Measurements from ENCODE around the gene GLCCI1. TPM values are rescaled to one million over a fixed set of nuclear protein-coding genes. Genes with fewer than 3 reads are reported as not detected.

Gene GLCCI1
- total RNA-seq, 1 experiment from 2014 or later = 4.1 TPM

- DNase-seq (ENCODE audit: low read depth) = no peak
Observed at GRCh38 chr7:8130663-8131062, 162.1 kb downstream of the GLCCI1 start.

DNA sequence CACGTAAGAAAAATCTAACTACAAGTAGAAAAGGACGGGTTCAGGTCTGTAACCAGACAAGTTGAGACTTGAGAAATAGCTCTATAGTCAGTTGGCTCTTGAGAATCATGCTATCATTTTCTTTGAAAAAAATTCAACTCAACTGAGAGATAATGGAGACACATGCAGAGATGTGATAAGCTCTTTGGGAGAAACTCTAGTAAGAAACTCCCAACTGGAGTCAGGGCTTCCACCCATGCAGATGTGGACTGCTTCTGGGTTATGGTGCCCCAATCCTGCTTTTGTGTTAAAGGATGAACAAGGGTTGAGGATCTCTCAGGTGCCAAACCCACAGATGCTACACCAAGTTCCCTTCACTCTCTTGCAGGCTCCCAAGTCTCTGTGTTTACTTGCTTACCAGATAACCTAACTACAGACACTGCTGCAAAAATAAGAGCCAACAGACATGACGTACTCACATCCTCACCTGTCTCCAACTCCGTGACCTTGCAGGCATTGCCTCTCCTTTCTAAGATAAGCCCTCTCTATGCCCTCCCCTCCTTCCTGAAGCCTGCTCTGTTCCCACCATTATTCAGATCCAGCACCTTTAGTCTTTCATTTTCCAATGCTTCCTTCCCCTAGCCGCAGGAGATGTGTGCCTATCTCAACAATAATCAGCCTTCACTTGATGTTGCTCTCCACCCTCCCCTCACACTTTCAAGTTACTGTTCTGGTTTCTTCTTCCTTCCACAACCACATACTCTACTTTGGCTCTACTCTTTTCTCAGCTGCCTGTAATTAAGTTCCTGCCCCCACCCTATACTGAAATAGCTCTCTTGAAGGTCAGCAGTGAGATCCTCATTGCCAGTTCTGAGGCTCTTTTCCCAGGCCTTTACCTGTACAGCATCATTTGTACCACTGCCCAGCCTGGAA lies 163.4 kb downstream of the GLCCI1 start:
- no peak for DNase-seq (ENCODE audit: low read depth)

DNA sequence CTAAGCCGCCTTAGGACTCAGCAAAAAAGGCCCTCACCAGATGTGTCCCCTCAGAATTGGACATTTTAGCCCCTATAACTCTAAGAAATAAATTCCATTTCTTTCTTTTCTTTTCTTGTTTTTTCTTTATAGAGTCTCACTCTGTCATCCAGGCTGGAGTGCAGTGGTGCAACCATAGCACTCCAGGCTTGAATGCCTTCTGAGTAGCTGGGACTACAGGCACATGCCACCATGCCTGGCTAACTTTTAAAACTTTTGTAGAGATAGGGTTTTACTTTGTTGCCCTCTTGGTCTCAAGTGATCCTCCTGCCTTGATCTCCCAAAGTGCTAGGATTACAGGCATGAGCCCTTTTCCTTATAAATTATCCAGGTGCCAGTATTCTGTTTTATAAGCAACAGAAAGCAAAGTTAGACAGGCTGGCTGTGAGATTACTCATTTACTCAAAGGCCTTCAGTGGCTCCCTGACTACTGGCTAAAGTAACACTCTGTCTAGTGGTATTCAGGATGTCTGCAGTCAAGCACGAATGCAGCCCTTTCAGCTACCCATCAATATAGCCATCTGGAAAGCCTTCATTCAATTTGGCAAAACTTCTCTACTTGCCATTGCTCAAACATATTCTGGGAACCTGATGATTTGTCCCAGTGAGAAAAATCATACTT lies 164.7 kb downstream of the GLCCI1 start:
- no peak for DNase-seq (ENCODE audit: low read depth)

DNA sequence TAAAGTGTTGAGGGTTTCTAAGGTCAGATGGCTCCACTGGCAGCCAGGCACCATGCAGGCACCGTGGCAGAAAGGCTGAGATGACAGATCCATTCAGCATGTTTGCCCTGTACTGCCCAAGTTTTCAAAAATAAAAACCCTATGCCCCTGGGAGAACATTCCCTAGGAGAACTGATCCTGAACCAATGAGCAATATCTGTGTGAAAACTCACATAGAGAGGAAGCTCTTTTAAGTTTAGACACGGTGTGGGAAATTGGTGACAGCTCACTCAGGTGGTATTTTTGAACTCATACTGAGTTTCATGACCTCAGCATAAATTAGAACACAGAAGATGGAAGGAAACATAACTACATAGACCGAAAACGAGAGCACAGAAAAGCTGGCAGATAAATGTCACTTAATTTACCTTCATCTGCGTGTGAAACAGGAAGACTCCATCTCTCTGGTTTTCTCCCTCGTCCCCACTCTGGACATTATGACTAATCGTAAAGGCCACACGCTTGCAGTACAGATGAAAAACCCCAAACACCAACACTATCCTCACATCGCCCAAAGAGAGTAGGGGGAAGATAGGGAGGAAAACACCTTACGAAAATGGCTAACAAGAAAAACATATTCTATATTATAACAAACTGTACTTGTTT lies 165.6 kb downstream of the GLCCI1 start:
- peak; percentile 24 for DNase-seq (ENCODE audit: low read depth)

- DNase-seq (ENCODE audit: low read depth) = no peak
Observed at GRCh38 chr7:8135417-8135816, 166.8 kb downstream of the GLCCI1 start.

DNA sequence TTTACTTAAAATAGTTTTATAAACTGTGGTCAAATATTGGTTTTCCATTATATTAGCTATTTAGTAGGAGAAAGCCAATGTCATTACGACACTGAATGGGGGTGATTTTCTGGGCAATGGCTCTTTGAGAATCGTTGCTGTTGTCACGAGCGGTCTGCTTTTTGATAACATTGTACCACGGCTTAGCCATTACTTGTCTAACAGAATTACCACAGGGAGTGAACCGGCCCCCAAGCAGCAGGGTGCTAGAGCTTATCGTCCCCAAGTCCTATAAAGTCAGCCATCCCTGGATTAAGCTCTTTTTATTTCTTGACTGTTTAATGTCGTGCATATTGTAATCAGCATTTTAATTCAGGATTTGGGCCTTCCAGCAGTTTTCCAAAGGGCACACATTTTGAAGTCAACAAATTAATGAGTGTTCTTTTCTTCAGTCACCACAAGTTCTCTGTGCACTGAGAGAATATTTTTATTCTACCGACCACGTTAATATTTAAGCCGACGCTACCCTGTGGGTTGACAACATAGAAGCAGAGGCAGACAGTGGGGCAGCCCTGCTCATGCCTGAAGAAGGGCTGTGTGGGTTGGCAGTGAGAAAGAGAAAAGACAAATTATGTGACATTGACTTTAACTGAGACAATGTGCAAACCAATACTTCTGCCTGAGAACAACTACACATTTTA lies 167.6 kb downstream of the GLCCI1 start:
- no peak for DNase-seq (ENCODE audit: low read depth)
